GM19099 (cell line): ENCODE data around the gene GPR157.

Source experiments
- POLR2A ChIP-seq: IDR thresholded peaks from 3 replicates; pipeline ENCODE4 v1.6.1; 2011; ENCODE audit warnings: low read depth; ENCODE audit not compliant: insufficient read length; ENCODE audit errors: extremely low read depth

GPR157 gene

GRCh38 chr1:9107136-9107535 lies 21.8 kb downstream of the GPR157 start:
- TF ChIP-seq POLR2A, result no peak

GRCh38 chr1:9106286-9106685 lies 22.6 kb downstream of the GPR157 start:
- no peak for TF ChIP-seq POLR2A

GRCh38 chr1:9105336-9105867 lies 23.5 kb downstream of the GPR157 start:
- TF ChIP-seq POLR2A, result no peak

- no peak for TF ChIP-seq POLR2A
Observed at GRCh38 chr1:9101510-9102146, 27.3 kb downstream of the GPR157 start.

GRCh38 chr1:9100471-9101043 lies 28.3 kb downstream of the GPR157 start:
- no peak for TF ChIP-seq POLR2A

GRCh38 chr1:9099555-9099954 lies 29.3 kb downstream of the GPR157 start:
- no peak for TF ChIP-seq POLR2A

- TF ChIP-seq POLR2A, result no peak
Observed at GRCh38 chr1:9097947-9098705, 30.8 kb downstream of the GPR157 start.

- TF ChIP-seq POLR2A, result no peak
Observed at GRCh38 chr1:9095818-9096217, 33.1 kb downstream of the GPR157 start.

- TF ChIP-seq POLR2A, result no peak
Observed at GRCh38 chr1:9093581-9093980, 35.3 kb downstream of the GPR157 start.

GRCh38 chr1:9093091-9093490 lies 35.8 kb downstream of the GPR157 start:
- no peak for TF ChIP-seq POLR2A

GRCh38 chr1:9088807-9089206 lies 40.1 kb downstream of the GPR157 start:
- no peak for TF ChIP-seq POLR2A

GRCh38 chr1:9087411-9088125 lies 41.3 kb downstream of the GPR157 start:
- TF ChIP-seq POLR2A, result no peak

GRCh38 chr1:9086796-9087195 lies 42.1 kb downstream of the GPR157 start:
- TF ChIP-seq POLR2A, result no peak

GRCh38 chr1:9086045-9086444 lies 42.9 kb downstream of the GPR157 start:
- no peak for TF ChIP-seq POLR2A

- TF ChIP-seq POLR2A, result no peak
Observed at GRCh38 chr1:9085306-9085940, 43.5 kb downstream of the GPR157 start.

GRCh38 chr1:9084906-9085305 lies 44.0 kb downstream of the GPR157 start:
- TF ChIP-seq POLR2A, result no peak

- TF ChIP-seq POLR2A, result no peak
Observed at GRCh38 chr1:9081473-9081872, 47.4 kb downstream of the GPR157 start.
